AG04449 (cell line): ENCODE data around the gene GET4.
A peak's percentile ranks its signal among the peaks of the same experiment; 100 is the strongest.

Experiments used
- CTCF ChIA-PET: fragments of 350-600 bp; formaldehyde crosslinking; extraction: SDS; loops from one replicate; lab custom pipeline; 2021; ENCODE audit warnings: antibody characterized with exemption; lab: Yijun Ruan, JAX
- POLR2A ChIA-PET: fragments of 400-600, 350-600 bp; formaldehyde crosslinking; extraction: SDS; loops from one replicate; lab custom pipeline; 2020; ENCODE audit warnings: antibody characterized with exemption, inconsistent platforms; lab: Yijun Ruan, JAX
- DNase-seq: peaks from one replicate; pipeline ENCODE4 v3.0.0-alpha.2; 2010; ENCODE audit warnings: low read depth, low spot score
- H3K4me3 ChIP-seq: 2 replicates; pipeline ENCODE4 v1.5.1; 2011; ENCODE audit warnings: low read depth, mild to moderate bottlenecking, control low read depth, low read length
- TF ChIP-seq, protein P1 (sequence below): IDR thresholded peaks from one replicate; pipeline ENCODE4 v1.5.1; 2011; ENCODE audit warnings: mild to moderate bottlenecking, moderate library complexity, low read length, control low read depth, inconsistent platforms; ENCODE audit not compliant: insufficient read depth; ENCODE audit errors: missing control alignments

The GET4 gene

DNA sequence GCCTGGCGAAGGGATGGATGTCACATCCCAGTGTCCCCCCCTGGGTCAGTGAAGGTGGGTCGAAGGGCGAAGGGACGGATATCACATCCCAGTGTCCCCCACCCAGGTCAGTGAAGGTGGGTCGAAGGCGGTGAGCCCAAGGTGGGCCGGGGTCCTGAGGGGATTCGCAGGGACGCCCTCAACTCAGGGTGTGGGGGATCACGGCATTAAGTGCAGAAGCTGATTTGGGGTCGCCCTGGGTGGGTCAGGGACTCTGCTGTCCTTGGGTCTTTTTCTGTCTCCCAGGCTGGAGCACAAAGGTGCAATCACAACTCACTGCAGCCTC is 56.3 kb downstream of the GET4 start:
- ChIA-PET POLR2A (no interaction called here), CTCF (no interaction called here)
- TF ChIP-seq, protein P1, sequence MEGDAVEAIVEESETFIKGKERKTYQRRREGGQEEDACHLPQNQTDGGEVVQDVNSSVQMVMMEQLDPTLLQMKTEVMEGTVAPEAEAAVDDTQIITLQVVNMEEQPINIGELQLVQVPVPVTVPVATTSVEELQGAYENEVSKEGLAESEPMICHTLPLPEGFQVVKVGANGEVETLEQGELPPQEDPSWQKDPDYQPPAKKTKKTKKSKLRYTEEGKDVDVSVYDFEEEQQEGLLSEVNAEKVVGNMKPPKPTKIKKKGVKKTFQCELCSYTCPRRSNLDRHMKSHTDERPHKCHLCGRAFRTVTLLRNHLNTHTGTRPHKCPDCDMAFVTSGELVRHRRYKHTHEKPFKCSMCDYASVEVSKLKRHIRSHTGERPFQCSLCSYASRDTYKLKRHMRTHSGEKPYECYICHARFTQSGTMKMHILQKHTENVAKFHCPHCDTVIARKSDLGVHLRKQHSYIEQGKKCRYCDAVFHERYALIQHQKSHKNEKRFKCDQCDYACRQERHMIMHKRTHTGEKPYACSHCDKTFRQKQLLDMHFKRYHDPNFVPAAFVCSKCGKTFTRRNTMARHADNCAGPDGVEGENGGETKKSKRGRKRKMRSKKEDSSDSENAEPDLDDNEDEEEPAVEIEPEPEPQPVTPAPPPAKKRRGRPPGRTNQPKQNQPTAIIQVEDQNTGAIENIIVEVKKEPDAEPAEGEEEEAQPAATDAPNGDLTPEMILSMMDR = no peak
- DNase-seq = no peak
- no peak overlapping the region for H3K4me3 ChIP-seq

DNA sequence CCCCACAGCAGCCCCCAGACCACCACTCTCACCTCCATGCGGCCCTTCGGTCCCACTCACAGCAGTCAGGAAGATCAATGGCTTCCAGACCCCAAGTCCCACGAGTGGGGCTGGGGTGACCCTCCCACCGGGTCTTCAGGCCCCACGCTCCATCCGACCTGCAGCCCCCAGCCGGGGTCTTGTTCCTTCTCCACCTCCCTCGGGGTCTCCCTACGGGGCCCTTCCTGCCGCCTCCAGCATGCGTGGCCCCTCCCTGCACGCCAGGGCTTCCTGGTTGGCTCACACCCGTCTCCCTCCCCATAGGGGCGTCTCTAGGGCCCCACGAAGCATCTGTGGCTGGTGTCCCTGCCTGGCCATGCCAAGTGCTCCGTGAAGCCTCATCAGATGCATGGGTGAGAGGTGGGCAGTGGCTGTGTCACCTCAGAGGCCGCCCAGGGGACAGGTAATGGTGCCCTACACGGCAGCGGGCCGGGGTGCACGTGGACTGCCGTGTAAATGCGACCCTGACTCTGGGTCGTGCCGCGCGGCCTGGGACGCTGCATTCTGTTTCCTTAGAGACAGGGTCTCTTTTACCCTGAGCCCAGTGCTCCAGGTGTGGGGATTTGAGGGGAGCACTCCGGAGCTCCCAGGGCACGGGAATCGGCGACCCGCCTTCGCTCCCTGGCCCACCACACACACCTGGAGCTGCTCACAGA is 58.3 kb downstream of the GET4 start:
- TF ChIP-seq, protein P1 = no peak
- CTCF ChIA-PET = no interaction called here
- POLR2A ChIA-PET = no interaction called here
- no peak overlapping the region for H3K4me3 ChIP-seq
- DNase-seq = no peak

DNA sequence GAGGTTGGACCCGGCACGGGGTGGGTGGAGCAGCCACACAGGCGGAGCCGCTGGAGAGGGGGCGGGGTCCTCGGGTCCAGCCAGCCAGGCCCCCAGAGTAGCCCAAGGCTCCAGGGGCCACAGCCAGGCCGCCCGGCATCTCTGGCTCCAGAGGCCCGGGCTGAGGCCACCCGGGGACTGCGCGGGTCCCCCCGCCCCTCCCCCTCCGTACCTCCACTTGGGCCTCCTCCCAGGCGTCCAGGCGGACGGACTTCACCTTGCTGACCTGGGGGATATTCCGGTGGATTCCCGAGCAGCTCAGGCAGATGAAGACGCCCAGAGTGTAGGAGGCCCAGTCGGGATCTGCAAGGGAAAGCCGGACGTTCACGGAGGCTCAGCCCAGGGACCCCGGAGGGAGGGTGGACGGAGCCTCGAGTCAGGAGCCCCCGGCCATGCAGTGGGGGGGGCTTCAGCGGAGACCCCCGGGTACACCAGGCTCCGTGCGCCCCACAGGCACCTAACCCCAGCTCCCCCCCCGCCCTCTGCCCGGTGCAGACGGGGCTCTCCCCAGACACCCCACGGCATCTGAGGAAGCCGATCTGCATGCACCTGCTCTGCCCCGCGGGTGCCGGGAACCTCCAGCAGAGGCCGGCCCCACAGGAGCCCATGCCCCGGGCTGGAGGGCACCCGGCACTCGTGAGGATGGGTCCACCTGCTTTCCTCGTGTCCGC is 59.0 kb downstream of the GET4 start:
- CTCF ChIA-PET = no interaction called here
- POLR2A ChIA-PET = no interaction called here
- TF ChIP-seq, protein P1 = no peak
- no peak for DNase-seq
- no peak overlapping the region for H3K4me3 ChIP-seq

DNA sequence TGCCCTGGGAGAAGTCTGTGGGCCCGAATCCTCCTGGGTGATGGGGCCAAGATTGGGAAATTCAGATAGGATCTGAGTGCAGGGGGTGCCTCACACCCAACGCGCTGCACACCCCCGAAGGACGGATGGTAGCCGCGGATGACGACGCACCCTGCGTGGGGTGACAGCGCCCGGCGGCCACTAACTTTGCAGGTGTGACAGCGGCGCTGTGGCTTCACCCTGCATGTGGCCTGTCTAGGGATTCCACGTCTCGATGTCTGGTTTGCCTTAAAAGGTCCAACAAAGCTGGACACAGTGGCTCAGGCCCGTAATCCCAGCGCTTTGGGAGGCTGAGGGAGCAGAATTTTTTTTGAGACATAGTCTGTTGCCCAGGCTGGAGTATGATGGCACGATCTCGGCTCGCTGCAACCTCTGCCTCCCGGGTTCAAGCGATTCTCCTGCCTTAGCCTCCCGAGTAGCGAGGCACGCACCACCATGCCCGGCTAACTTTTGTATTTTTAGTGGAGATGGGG is 59.6 kb downstream of the GET4 start:
- H3K4me3 ChIP-seq = no peak overlapping the region
- TF ChIP-seq, protein P1 = no peak
- DNase-seq = no peak
- CTCF ChIA-PET = no interaction called here
- POLR2A ChIA-PET = no interaction called here

DNA sequence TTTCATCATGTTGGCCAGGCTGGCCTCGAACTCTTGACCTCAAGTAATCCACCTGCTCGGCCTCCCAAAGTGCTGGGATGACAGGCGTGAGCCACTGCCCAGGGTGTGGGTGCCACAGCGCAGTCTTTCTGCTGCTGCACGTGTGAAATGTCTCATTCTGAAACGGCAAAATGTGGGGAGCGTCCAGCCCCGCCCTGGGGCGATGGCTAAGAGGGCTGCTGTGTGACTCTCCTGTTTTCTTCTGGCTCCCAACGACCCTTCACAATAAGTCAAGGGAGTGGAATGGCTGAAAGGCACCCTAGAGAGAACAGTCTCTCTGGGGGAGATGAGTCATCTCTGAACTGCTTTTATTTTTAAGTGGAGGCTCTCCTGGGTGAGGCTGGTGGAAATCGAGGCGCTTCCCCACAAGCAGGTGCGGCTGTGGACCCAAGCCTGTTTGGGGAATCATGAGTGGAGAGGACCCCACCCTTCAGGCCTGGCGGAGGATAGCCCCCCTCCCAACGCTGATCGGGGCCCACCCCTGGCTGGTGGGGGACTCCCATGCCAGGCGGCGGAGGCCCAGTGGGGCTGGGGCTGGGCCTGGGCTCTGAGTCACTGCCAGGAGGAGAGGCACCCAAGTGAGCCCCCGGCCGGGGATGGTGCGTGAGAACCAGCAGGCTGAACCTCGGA is 60.2 kb downstream of the GET4 start:
- no peak overlapping the region for H3K4me3 ChIP-seq
- ChIA-PET POLR2A (no interaction called here), CTCF (no interaction called here)
- peak; percentile 17 for DNase-seq
- TF ChIP-seq, protein P1 = no peak
